Occipital lobe (tissue), 2 donors: Measurements from ENCODE around the gene SULF2. TPM values are rescaled to one million over a fixed set of nuclear protein-coding genes. Genes with fewer than 3 reads are reported as not detected.

Experiments used
- DNase-seq: peaks from one replicate; lab custom pipeline; 2025; lab: John Stamatoyannopoulos, UW
- total RNA-seq: library from RNA; depleted of rRNA; stranded (reverse); fragments of >200 nt; gene quantifications from one replicate; pipeline ENCODE4 v1.2.3, GENCODE V29; 2014

The SULF2 gene
- total RNA-seq, 1 donor from 2014 or later, result 9.4 TPM

GRCh38 chr20:47737923-47738322 lies 47.4 kb downstream of the SULF2 start:
- DNase-seq, result no peak

GRCh38 chr20:47736570-47737152 lies 48.6 kb downstream of the SULF2 start:
- no peak for DNase-seq

- DNase-seq, result no peak
Observed at GRCh38 chr20:47735412-47736400, 49.6 kb downstream of the SULF2 start.

GRCh38 chr20:47734870-47735269 lies 50.4 kb downstream of the SULF2 start:
- no peak for DNase-seq

DNA sequence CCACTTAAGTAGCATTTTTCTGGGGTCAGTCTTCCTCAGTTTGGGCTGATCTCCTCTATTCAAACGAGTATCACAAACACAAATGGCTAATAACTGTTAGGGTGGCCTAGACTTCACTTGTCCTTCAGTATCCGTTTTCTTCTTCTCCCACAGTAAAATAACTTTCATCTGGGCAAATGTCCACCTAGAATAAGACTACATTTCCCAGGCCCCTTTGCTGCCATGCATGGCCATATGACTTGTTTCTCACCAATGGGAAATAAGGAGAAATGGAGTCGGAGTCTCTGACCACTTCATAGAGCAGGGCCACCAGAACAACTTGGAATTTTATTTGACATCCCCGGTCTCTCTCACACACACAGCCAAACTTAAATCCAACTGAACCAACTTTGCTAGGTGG lies 51.4 kb downstream of the SULF2 start:
- no peak for DNase-seq

DNA sequence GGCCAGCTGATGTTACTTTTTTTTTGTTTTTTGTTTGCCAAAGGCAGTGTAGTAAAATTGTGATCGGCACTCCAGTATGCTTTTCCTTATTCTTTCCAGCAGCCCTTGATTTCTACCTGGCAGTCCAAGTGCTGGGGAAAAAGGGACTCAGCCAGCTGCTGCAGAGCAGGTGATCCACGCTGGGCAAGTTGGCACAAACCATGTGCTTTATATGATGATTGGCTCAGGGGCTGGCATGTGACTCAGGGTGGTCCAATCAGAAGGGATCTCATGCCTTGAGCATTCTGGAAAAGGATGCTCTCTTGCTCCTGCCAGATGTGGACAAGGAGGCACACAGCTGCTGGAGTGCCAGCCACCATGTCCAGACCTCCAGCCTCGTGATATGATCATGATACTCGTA lies 54.5 kb downstream of the SULF2 start:
- no peak for DNase-seq

- no peak for DNase-seq
Observed at GRCh38 chr20:47729472-47729871, 55.8 kb downstream of the SULF2 start.

- DNase-seq, result peak; percentile 32
Observed at GRCh38 chr20:47727909-47728361, 57.3 kb downstream of the SULF2 start.

DNA sequence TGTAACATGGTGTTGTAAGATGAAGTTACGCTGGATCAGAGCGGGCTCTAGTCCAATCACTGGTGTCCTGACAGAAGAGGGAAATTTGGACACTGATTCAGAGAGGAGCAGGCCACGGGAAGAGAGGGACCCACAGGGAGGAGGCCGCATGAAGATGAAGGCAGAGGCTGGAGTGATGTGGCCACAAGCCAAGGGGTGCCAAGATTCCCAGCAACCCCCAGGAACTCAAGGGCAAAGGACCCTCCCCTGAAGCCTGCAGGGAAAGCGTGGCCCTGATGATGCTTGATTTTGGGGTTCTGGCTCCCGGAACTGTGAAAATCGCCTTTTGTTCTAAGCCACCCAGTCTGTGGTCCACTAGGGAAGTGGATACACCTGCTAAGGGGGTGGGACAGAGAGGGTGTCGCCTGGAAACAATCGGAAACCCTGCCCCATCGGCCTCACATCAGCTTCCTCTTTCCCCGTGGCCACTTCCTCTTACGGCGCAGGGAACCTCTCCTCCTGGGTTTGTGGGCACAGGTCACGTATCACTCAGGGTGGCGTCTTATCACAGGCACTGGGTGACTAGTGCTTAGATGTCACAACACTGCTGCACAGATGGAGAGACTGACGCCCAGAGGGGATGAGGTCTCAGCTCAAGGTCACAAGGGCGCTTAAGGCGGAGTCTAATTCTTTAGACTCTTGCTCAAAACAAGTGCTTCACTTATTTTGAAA lies 58.0 kb downstream of the SULF2 start:
- no peak for DNase-seq

GRCh38 chr20:47726632-47727031 lies 58.6 kb downstream of the SULF2 start:
- DNase-seq, result no peak

DNA sequence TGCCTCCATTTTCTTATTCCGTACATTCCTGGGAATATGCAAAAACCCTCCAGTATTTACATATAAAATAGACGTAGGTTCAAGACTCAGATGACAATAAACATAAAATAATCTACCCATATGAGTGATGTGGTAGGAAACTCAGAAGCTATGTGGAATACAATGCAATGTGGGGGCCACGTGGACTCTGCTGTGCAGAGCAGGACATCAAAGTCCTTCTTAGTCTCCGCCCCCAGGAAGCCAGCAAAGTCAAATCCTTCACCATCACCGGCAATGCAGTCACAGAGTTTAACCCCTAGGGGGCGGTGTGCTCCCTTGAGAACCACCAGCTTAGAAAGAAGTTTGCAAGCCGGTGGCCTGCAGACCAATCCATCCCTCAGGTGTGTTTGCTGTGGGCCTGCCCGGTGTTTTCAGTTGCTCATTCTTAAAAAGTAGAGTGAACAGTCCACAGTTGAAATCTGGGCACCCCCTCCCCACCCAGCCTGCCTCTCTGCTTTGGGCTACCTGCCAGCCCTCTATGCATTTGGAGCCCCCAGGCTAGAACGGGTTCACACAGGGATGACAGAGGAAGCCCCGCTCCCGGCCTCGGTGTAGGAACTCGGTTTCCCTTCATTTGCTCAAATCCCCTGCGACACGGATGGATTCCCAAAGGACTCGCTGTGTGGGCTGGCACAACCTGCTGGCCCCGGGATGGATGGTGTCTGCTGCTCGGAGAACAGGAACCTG lies 59.9 kb downstream of the SULF2 start:
- peak; percentile 16 for DNase-seq

DNA sequence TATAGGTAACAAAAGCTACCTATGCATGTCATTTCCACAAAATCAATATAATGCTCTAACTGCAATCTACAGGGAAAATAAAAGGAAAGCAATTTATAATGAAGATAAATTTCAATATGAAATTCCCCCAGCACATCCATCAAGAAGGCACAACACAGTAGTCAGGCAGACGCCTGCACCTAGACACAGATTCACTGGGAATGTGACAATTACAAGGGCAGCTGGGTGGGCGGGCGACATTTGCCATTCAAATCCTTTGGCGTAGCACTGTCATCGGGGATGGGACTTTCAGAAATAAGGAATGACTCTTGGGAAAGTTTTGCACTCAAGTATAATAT lies 60.4 kb downstream of the SULF2 start:
- no peak for DNase-seq

- DNase-seq, result no peak
Observed at GRCh38 chr20:47724396-47724795, 60.9 kb downstream of the SULF2 start.

DNA sequence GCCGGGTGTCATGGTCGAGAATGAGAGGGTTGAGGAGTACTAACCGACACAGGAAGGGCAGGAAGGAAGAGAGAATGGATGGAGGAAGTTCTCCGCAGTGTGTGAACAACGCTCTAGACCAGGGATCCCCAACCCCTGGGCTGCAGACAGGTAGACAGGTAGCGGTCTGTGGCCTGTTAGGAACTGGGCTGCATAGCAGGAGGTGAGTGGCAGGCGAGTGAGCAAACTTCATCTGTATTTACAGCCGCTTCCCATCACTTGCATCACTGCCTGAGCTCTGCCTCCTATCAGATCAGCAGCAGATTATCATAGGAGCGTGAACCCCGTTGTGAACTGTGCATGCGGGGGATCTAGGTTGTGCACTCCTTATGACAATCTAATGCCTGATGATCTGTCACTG lies 62.0 kb downstream of the SULF2 start:
- DNase-seq, result no peak

- DNase-seq, result no peak
Observed at GRCh38 chr20:47720636-47721427, 64.4 kb downstream of the SULF2 start.

DNA sequence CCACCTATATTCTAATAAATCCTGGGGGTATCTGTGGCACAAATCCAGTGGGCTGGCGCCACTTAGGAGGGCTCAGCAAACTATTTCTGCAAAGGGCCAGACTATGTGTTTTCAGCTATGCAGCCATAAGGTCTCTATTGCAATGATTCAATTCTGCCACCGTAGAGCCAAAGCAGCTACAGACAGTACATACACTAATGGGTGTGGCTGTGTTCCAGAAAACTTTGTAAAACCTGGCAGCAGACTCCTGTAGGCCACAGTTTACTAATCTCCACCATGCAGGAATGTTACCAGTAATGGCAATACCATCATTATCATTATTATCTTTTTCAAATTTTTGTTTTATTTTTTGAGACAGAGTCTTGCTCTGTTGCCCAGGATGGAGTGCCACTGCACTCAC lies 65.7 kb downstream of the SULF2 start:
- no peak for DNase-seq

DNA sequence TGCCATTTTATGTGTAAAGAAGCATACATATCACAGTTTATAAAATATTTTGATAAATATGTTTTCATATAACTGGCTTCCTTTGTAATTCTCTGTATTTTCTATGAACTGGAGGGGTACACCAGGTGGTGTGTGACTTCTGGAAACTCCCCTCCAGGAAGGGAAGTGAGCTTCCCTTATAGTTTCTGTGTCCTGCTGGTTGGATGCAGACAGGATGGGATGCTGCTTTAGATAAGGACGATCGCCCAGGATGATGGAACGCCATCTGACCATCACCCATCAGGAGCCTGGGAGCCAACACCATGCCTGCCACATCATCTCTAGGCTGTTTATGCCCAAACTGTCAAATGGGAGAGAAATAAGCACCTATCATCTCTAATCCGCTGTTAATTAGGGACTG lies 66.1 kb downstream of the SULF2 start:
- DNase-seq, result no peak

DNA sequence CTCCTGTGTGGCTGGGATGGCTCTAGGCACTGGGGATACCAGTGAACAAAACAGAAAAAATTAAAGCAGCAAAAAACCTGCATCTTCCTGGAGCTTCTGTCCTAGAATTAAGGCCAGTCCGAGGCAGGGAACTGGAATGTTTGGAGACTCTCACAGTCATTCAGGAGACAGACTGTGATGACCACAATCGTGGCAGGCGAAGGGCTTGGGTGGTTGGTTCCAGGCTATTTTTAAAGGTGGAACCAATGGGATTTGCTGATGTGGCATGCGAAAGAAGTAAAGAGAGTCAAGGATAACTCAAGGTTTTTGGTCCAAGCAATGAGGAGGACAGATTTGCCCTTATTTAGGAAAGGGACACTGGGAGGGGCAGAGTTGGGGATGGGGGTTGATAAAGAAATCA lies 66.9 kb downstream of the SULF2 start:
- DNase-seq, result no peak

DNA sequence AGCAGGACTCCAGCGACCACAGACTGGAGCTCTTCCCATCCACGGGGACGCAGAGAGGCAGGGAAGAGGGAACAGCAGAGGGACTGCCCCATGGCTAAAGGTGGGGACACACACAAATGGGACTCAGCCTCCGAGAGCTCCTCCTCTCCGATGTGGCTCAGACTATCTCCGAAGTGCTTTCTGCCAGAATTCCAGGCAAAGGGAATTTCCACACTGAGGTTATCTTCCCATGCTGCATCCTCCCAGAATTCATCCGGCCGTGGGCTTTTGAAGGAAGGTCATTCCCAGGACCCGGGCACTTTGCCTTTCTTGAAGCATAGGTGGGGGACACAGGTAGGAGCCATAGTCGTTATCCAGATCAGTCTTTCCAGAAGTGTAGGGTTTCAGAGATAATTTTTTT lies 67.9 kb downstream of the SULF2 start:
- DNase-seq, result no peak

GRCh38 chr20:47713878-47714450 lies 71.3 kb downstream of the SULF2 start:
- DNase-seq, result no peak
